GM12864 (cell line): Measurements from ENCODE around the gene CAGE1.

Source experiments
- DNase-seq: peaks from one replicate; pipeline ENCODE4 v3.0.0-alpha.2; 2011; ENCODE audit warnings: low read depth
- H3K4me3 ChIP-seq: 2 replicates; pipeline ENCODE4 v1.5.1; 2011; ENCODE audit warnings: mild to moderate bottlenecking, low read depth, low read length, control low read depth
- CTCF ChIP-seq: IDR thresholded peaks from 2 replicates; pipeline ENCODE4 v1.5.1; 2011; ENCODE audit warnings: low read depth, mild to moderate bottlenecking, moderate library complexity, low read length, control low read depth, inconsistent platforms; ENCODE audit errors: missing control alignments

Gene CAGE1

GRCh38 chr6:7389451-7390225 lies at the start of gene CAGE1, which contains the start of gene RIOK1:
TSS of gene CAGE1 (minus strand) at chr6:7389742. CDS start at chr6:7387173, 2,569 bp downstream.
TSS of gene RIOK1 (plus strand) at chr6:7389808. CDS start at chr6:7390003, 195 bp downstream.
- peak within 1 kb of the TSS; percentile 94 for H3K4me3 ChIP-seq
- peak; percentile 87 for DNase-seq
- TF ChIP-seq CTCF = no peak

- DNase-seq = no peak
- TF ChIP-seq CTCF = no peak
- H3K4me3 ChIP-seq = no peak overlapping the region
Observed at GRCh38 chr6:7439228-7439627, 49.7 kb upstream of the CAGE1 start.

DNA sequence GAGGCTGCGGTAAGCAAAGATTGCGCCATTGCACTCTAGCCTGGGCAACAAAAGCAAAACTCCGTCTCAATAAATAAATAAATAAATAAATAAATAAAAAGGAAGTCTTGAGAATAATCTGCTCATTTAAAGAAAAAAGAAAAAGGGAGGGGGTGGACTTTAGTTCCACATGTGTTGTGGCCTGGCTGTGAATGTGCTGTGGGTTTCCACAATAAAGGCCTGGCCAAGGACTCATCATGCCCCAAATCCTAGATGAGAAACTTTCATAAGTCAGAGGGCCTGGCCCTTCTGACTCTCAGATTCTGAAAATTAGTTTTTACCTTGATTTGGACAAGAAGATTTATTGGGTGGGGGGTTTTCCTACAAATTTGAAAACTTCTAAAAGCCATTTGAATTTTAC lies 48.5 kb upstream of the CAGE1 start:
- no peak overlapping the region for H3K4me3 ChIP-seq
- no peak for TF ChIP-seq CTCF
- no peak for DNase-seq

DNA sequence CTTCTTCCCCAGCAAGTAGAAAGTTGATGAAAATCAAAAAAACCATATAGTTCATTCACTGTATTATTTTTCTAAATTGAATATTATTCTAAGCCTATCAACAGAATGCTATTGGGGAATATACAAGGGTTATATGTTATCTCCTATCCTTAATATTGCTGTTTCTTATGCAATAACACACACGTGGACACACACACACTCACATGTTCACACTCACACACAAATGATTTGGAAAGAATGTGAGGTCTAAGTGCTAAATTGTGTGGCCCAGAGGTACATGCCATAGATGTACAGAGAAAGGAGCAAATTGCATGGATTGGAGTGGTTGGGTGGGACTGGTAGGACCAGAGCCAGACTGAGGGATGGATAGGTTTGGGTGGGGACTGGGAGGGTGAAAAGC lies 45.1 kb upstream of the CAGE1 start:
- TF ChIP-seq CTCF = no peak
- no peak overlapping the region for H3K4me3 ChIP-seq
- DNase-seq = no peak

- DNase-seq = no peak
- H3K4me3 ChIP-seq = no peak overlapping the region
- no peak for TF ChIP-seq CTCF
Observed at GRCh38 chr6:7433121-7433617, 43.6 kb upstream of the CAGE1 start.

GRCh38 chr6:7432391-7433120 lies 43.0 kb upstream of the CAGE1 start:
- no peak for DNase-seq
- H3K4me3 ChIP-seq = no peak overlapping the region
- TF ChIP-seq CTCF = no peak
